ENCODE data around the gene APCDD1. TPM values are rescaled to one million over a fixed set of nuclear protein-coding genes. Genes with fewer than 3 reads are reported as not detected.

Gene APCDD1
- total RNA-seq, 2 experiments from 2014 or later, result not detected

DNA sequence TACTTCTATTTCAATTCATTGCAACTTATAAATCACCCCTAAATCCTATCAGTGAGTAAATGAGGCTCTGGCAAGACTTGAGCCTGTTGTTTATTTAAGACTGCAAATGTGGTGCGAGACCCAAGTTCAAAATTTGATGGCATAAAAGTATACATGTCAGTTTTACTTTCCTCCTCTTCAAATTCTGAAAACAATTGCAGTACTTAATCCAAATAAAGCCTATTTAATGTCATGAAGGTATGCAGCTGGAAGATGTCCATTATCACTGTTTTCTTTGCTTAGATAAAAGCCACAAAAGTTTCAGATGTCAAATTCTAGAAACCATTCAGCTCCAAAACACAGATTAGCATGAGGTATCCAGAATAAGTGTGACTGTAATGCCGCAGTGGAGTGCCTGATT is 3.3 kb downstream of the APCDD1 start:
- ATAC-seq (ENCODE audit: poor library complexity) (no peak), DNase-seq (no peak)
- no peak overlapping the region for H3K4me3 ChIP-seq (ENCODE audit: low read length)
- no peak overlapping the region for H3K27ac ChIP-seq (ENCODE audit: low read depth in 1 of 2, low read length in 2 of 2)
- ChIA-PET CTCF (no interaction called here), POLR2A (no interaction called here)
- H3K27me3 ChIP-seq (ENCODE audit: control insufficient read depth in 1 of 2, insufficient read depth in 2 of 2, low read length in 2 of 2), result peaks cover 26 to 32% of the 10 kb centered on the region in 2 experiments
- H3K27me3 Mint-ChIP-seq, result peaks cover 53% of the 10 kb centered on the region
- intact Hi-C loops (cut with DNase I, micrococcal nuclease), result no loop called here
- no peak overlapping the region for H3K27ac Mint-ChIP-seq
- no peak overlapping the region for H3K4me3 Mint-ChIP-seq
- H3K9me3 ChIP-seq (ENCODE audit: control insufficient read depth in 1 of 2, insufficient read depth in 1 of 2, low read length in 2 of 2), result peaks cover 0 to 21% of the 10 kb centered on the region in 2 experiments
- no peaks in the 10 kb centered on the region for H3K36me3 ChIP-seq (ENCODE audit: insufficient read depth, low read length)
- TF ChIP-seq, protein P1, sequence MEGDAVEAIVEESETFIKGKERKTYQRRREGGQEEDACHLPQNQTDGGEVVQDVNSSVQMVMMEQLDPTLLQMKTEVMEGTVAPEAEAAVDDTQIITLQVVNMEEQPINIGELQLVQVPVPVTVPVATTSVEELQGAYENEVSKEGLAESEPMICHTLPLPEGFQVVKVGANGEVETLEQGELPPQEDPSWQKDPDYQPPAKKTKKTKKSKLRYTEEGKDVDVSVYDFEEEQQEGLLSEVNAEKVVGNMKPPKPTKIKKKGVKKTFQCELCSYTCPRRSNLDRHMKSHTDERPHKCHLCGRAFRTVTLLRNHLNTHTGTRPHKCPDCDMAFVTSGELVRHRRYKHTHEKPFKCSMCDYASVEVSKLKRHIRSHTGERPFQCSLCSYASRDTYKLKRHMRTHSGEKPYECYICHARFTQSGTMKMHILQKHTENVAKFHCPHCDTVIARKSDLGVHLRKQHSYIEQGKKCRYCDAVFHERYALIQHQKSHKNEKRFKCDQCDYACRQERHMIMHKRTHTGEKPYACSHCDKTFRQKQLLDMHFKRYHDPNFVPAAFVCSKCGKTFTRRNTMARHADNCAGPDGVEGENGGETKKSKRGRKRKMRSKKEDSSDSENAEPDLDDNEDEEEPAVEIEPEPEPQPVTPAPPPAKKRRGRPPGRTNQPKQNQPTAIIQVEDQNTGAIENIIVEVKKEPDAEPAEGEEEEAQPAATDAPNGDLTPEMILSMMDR (IDR thresholded peaks at IDR 0.05), result no peak
- H3K4me1 ChIP-seq (ENCODE audit: insufficient read depth, low read length), result no peaks in the 10 kb centered on the region
- no peaks in the 10 kb centered on the region for H3K9me3 Mint-ChIP-seq
- no peaks in the 10 kb centered on the region for H3K36me3 Mint-ChIP-seq (ENCODE audit: low read depth)
- H3K4me1 Mint-ChIP-seq (ENCODE audit: low read depth), result peaks cover 4% of the 10 kb centered on the region

DNA sequence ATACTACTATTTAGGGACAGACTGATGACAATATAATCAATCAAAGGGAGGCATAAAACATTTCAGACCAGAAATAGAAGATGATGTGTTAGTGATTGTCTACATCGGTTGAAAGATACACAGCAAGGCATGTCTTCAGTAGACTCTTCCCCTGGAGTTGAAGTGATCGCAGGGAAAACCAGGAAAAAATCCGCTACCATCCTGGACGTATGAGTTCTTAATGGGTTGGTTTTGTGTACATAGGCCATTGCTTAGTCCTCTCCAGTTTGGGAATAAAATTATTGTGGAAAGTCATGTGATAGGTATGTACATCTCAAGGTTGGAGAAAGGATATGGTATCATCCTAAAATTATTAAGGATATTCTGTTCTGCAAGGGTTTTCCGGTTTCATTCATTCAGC is 4.3 kb downstream of the APCDD1 start:
- H3K4me1 Mint-ChIP-seq (ENCODE audit: low read depth), result peaks cover 4% of the 10 kb centered on the region
- H3K27me3 ChIP-seq (ENCODE audit: control insufficient read depth in 1 of 2, insufficient read depth in 2 of 2, low read length in 2 of 2), result peaks cover 21 to 23% of the 10 kb centered on the region in 2 experiments
- H3K4me1 ChIP-seq (ENCODE audit: insufficient read depth, low read length), result no peaks in the 10 kb centered on the region
- ChIA-PET POLR2A (no interaction called here), CTCF (no interaction called here)
- H3K36me3 ChIP-seq (ENCODE audit: insufficient read depth, low read length), result no peaks in the 10 kb centered on the region
- H3K36me3 Mint-ChIP-seq (ENCODE audit: low read depth), result no peaks in the 10 kb centered on the region
- H3K27me3 Mint-ChIP-seq, result peaks cover 45% of the 10 kb centered on the region
- H3K4me3 ChIP-seq (ENCODE audit: low read length), result no peak overlapping the region
- no peaks in the 10 kb centered on the region for H3K9me3 Mint-ChIP-seq
- DNase-seq, result no peak
- no peak overlapping the region for H3K4me3 Mint-ChIP-seq
- no peak for ATAC-seq (ENCODE audit: poor library complexity)
- H3K27ac Mint-ChIP-seq, result no peak overlapping the region
- H3K27ac ChIP-seq (ENCODE audit: low read depth in 1 of 2, low read length in 2 of 2), result no peak overlapping the region
- H3K9me3 ChIP-seq (ENCODE audit: control insufficient read depth in 1 of 2, insufficient read depth in 1 of 2, low read length in 2 of 2), result peaks cover 0 to 20% of the 10 kb centered on the region in 2 experiments
- TF ChIP-seq, protein P1 (IDR thresholded peaks at IDR 0.05), result no peak
- intact Hi-C loops (cut with DNase I, micrococcal nuclease), result no loop called here

DNA sequence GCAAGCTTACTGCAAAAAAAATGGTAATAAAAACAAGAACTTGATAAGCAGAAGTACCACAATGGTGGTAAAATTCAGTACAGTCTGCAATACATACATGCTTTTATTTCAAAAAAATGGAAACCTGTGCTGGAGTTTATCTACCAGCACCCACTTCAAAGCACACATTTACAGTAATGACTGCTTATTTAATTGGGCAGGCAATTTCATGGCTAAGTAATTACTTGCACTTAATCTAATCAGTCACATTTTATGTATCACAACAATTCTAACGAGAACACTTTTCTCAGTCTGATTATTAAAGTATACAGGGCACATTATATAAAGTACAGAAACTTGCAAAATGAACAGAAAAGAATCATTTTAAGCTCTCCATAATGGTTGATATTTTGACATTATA is 5.2 kb downstream of the APCDD1 start:
- Mint-ChIP-seq H3K27me3 (peaks cover 45% of the 10 kb centered on the region), H3K9me3 (no peaks in the 10 kb centered on the region), H3K4me1 (ENCODE audit: low read depth) (peaks cover 4% of the 10 kb centered on the region), H3K4me3 (no peak overlapping the region), H3K27ac (no peak overlapping the region), H3K36me3 (ENCODE audit: low read depth) (no peaks in the 10 kb centered on the region)
- TF ChIP-seq, protein P1 (IDR thresholded peaks at IDR 0.05), result no peak
- ATAC-seq (ENCODE audit: poor library complexity) (no peak), DNase-seq (no peak)
- peaks cover 16 to 18% of the 10 kb centered on the region in 2 experiments for H3K27me3 ChIP-seq (ENCODE audit: control insufficient read depth in 1 of 2, insufficient read depth in 2 of 2, low read length in 2 of 2)
- ChIA-PET CTCF (no interaction called here), POLR2A (no interaction called here)
- H3K4me1 ChIP-seq (ENCODE audit: insufficient read depth, low read length), result no peaks in the 10 kb centered on the region
- intact Hi-C loops (cut with DNase I, micrococcal nuclease), result no loop called here
- H3K4me3 ChIP-seq (ENCODE audit: low read length), result no peak overlapping the region
- H3K9me3 ChIP-seq (ENCODE audit: control insufficient read depth in 1 of 2, insufficient read depth in 1 of 2, low read length in 2 of 2), result peaks cover 0 to 15% of the 10 kb centered on the region in 2 experiments
- H3K27ac ChIP-seq (ENCODE audit: low read depth in 1 of 2, low read length in 2 of 2), result no peak overlapping the region
- no peaks in the 10 kb centered on the region for H3K36me3 ChIP-seq (ENCODE audit: insufficient read depth, low read length)

Measured in CD4-positive, alpha-beta T cell (primary cell).